HUES6 (cell line): Measurements from ENCODE around the gene EFCAB9.

ENCODE experiments used
- H3K27ac ChIP-seq: 2 replicates; pipeline ENCODE4 v1.7.0; 2013; ENCODE audit warnings: low read depth, mild to moderate bottlenecking, low read length, inconsistent platforms
- H3K27me3 ChIP-seq: 2 replicates; pipeline ENCODE4 v1.6.1; 2013; ENCODE audit warnings: low read length; ENCODE audit not compliant: control insufficient read depth, insufficient read depth
- H3K36me3 ChIP-seq: 2 replicates; pipeline ENCODE4 v1.6.1; 2013; ENCODE audit warnings: low read length; ENCODE audit not compliant: control insufficient read depth, insufficient read depth
- H3K4me1 ChIP-seq: 2 replicates; pipeline ENCODE4 v1.6.1; 2013; ENCODE audit warnings: low read length; ENCODE audit not compliant: control insufficient read depth, insufficient read depth
- H3K4me3 ChIP-seq: 2 replicates; pipeline ENCODE4 v1.5.1; 2013; ENCODE audit warnings: low read depth, low read length
- H3K9ac ChIP-seq: one replicate; pipeline ENCODE4 v1.6.1; 2013; ENCODE audit warnings: mild to moderate bottlenecking, low read length
- H3K9me3 ChIP-seq: 2 replicates; pipeline ENCODE4 v1.6.1; 2013; ENCODE audit warnings: low read depth, low read length; ENCODE audit not compliant: control insufficient read depth, insufficient read depth

Gene EFCAB9

DNA sequence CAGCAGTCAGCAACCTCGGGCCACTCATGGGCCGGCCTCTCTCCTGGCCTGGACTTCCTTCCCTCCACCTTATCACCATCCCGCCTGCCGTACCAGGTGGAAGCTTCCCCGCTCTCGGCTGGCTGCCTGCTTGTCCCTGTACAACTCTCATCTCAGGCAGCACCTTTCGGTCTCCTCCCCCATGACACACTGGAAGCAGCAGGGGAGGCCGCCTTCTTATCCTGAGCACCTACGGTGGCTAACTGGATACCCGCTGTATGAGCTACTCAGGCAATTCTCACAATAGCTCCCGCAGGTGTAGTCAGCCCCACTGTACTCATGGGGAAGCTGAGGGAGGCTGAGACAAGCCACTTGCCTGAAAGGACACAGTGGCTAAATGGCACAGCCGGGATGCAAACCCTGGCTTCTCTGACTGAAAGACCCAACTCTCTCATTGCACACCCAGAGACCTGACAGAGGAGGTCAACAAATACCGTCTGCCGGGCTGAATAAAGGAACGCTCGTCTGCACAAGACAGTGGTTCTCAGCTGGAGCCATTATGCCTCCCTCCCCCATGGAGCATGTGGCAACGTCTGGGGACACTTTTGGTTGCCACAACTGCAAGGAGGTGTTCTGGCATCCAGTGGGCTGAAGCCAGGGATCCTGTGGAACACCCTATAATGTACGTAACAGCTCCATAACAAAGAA lies 15.5 kb upstream of the EFCAB9 start:
- Histone ChIP-seq H3K27me3 (no peaks in the 10 kb centered on the region), H3K9ac (no peak overlapping the region), H3K4me1 (peaks cover 37% of the 10 kb centered on the region), H3K9me3 (no peaks in the 10 kb centered on the region), H3K36me3 (no peaks in the 10 kb centered on the region), H3K27ac (no peak overlapping the region), H3K4me3 (no peak overlapping the region; the same call in 1 of the 2 replicates)

DNA sequence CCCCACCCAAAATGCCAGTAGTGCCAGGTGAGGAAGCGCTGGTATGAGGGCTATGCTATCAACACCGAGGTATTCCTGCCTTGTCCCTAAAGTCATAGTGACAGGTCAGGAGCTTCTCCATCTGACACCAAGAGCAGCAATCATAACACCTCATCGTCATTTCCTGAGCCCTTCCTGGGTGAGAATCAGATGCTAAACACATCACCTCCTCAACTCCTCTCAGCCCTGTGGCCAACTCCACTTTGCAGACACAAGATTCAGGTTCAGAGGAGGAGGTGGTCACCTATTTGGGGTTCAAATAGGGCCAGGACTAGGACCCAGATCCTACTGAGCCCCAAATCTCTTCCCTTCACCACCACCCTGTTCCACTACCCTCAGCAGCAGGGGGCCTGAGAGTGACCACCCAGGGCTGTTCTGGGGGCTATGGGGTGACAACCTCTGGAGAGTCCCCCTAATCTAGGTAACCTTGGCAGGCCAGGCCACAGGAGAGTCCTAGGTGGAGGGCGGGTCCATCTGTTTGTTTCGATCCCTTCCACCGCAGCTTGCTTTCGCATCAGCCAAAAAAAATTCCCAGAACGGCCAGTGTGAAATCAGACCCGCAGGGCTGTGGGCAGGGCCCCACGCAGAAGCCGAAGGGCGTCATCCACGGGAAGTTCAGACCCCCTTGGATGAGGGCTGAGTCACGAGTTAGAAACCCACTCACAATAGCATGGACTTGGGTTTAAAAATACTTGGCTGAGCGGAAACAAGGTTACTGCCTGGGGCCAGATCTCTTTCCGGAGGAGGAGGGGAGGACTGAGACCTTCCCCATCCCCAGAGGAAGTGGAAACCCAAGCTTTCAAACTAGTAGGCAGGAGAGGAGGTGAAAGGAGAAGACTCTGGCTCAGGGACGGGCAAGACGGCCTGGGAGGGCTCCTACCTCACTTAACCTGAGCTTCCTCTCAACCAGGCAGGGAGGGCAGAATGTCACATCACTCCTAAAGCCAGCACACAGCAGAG lies 14.7 kb upstream of the EFCAB9 start:
- no peaks in the 10 kb centered on the region for H3K36me3 ChIP-seq
- peak overlapping the region; percentile 15; the same call in 1 of the 2 replicates for H3K27ac ChIP-seq
- H3K4me3 ChIP-seq, result peak overlapping the region; percentile 9; the same call in 1 of the 2 replicates
- no peaks in the 10 kb centered on the region for H3K27me3 ChIP-seq
- peaks cover 40% of the 10 kb centered on the region for H3K4me1 ChIP-seq
- peak overlapping the region; percentile 5 for H3K9ac ChIP-seq
- H3K9me3 ChIP-seq, result no peaks in the 10 kb centered on the region

DNA sequence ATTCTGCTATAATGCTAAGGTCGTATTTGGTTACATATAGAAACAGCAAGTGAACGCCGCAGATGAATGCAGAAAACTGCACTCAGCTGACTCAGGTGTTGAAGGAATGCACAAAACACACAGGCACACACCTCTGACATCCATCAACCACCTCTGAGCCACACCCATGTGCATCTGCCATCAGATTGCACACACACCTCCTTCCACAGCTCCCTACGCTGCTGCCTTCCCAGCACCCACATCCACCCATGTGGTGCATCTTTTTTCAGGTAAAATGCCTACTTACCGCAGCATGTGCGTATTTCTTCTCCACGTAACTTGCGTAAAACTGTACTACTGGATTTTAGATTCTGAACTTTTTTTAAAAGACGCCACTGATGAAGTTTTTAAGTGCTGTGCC lies 13.0 kb upstream of the EFCAB9 start:
- H3K9ac ChIP-seq, result no peak overlapping the region
- H3K27ac ChIP-seq, result no peak overlapping the region
- H3K4me1 ChIP-seq, result peaks cover 39% of the 10 kb centered on the region
- no peaks in the 10 kb centered on the region for H3K27me3 ChIP-seq
- no peaks in the 10 kb centered on the region for H3K36me3 ChIP-seq
- H3K9me3 ChIP-seq, result no peaks in the 10 kb centered on the region
- no peak overlapping the region for H3K4me3 ChIP-seq

DNA sequence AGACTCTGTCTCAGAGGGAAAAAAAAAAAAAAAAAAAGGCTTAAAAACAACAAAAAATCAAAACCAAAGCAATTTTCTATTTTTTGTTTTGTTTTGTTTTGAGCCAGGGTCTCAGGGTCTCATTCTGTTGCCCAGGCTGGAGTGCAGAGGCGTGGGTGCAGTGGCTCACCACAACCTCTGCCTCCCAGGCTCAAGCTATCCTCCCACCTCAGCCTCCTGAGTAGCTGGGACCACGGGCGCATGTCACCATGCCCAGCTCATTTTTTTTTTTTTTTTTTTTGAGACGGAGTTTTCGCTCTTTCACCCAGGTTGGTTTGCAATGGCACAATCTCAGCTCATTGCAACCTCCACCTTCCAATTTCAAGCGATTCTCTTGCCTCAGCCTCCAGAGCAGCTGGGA lies 11.7 kb upstream of the EFCAB9 start:
- H3K9me3 ChIP-seq, result no peaks in the 10 kb centered on the region
- H3K4me3 ChIP-seq, result no peak overlapping the region
- H3K9ac ChIP-seq, result no peak overlapping the region
- H3K36me3 ChIP-seq, result no peaks in the 10 kb centered on the region
- peaks cover 41% of the 10 kb centered on the region for H3K4me1 ChIP-seq
- no peak overlapping the region for H3K27ac ChIP-seq
- H3K27me3 ChIP-seq, result no peaks in the 10 kb centered on the region

DNA sequence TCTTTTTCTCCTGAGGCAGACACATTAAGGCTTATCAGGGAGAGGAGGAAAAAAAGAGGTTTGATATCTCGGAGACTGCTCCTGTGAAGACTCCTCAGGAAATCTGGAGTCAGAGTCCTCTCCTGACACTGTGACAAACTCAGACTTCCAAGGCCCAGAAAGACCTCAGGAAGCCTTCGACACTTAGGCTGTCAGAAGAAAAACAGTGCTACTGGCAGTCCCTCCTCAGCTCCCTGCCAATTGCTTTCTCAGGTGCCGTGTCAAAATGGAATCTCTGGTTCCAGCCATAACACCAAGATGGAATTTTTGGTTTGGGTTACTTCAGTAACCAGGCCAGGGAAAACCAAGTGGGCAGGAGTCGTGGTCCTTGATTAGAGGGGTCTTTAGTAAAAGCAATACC lies 10.1 kb upstream of the EFCAB9 start:
- Histone ChIP-seq H3K9ac (no peak overlapping the region), H3K36me3 (no peaks in the 10 kb centered on the region), H3K4me3 (no peak overlapping the region), H3K9me3 (no peaks in the 10 kb centered on the region), H3K27me3 (no peaks in the 10 kb centered on the region), H3K4me1 (peaks cover 32% of the 10 kb centered on the region), H3K27ac (no peak overlapping the region)

DNA sequence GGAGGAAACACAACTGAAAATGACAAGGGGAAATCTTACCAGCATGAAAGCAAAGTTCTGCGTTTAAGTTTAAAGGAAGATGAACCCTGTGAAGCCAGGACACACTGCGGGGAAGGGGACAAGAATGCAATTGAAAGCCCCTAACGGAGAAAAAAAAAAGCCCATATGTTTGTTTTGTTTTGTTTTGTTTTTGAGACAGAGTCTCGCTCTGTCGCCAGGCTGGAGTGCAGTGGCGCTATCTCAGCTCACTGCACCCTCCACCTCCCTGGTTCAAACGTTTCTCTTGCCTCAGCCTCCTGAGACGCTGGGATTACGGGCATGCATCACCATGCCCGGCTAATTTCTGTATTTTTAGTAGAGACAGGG lies 8.9 kb upstream of the EFCAB9 start:
- Histone ChIP-seq H3K9ac (no peak overlapping the region), H3K4me3 (no peak overlapping the region), H3K27ac (no peak overlapping the region)

DNA sequence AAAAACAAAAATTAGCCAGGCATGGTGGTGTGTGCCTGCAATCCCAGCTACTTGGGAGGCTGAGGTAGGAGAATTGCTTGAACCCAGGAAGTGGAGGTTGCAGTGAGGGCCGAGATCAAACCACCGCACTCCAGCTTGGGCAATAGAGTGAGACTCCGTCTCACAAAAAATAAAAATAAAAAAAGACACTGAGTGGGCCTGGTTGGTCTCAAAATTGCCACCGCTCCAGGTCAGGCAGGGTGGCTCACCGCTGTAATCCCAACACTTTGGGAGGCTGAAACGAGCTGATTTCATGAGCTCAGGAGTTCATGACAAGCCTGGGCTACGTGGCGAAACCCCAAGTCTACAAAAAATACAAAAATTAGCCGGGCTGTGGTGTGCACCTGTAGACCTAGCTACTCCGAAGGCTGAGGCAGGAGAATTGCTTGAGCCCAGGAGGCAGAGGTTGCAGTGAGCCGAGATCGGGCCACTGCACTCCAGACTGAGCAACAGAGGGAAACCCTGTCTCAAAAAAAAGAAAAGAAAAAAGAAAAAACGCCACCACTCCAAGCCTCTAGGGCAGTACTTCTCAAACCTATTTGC lies 7.8 kb upstream of the EFCAB9 start:
- H3K36me3 ChIP-seq, result no peaks in the 10 kb centered on the region
- no peaks in the 10 kb centered on the region for H3K9me3 ChIP-seq
- H3K27me3 ChIP-seq, result no peaks in the 10 kb centered on the region
- H3K27ac ChIP-seq, result no peak overlapping the region
- H3K9ac ChIP-seq, result peak overlapping the region; percentile 83
- peak overlapping the region; percentile 94; the same call in 1 of the 2 replicates for H3K4me3 ChIP-seq
- H3K4me1 ChIP-seq, result peaks cover 22% of the 10 kb centered on the region

More for the DNA sequence above, 8.9 kb upstream of the EFCAB9 start:
- Histone ChIP-seq H3K4me1 (peaks cover 22% of the 10 kb centered on the region), H3K9me3 (no peaks in the 10 kb centered on the region), H3K27me3 (no peaks in the 10 kb centered on the region), H3K36me3 (no peaks in the 10 kb centered on the region)

DNA sequence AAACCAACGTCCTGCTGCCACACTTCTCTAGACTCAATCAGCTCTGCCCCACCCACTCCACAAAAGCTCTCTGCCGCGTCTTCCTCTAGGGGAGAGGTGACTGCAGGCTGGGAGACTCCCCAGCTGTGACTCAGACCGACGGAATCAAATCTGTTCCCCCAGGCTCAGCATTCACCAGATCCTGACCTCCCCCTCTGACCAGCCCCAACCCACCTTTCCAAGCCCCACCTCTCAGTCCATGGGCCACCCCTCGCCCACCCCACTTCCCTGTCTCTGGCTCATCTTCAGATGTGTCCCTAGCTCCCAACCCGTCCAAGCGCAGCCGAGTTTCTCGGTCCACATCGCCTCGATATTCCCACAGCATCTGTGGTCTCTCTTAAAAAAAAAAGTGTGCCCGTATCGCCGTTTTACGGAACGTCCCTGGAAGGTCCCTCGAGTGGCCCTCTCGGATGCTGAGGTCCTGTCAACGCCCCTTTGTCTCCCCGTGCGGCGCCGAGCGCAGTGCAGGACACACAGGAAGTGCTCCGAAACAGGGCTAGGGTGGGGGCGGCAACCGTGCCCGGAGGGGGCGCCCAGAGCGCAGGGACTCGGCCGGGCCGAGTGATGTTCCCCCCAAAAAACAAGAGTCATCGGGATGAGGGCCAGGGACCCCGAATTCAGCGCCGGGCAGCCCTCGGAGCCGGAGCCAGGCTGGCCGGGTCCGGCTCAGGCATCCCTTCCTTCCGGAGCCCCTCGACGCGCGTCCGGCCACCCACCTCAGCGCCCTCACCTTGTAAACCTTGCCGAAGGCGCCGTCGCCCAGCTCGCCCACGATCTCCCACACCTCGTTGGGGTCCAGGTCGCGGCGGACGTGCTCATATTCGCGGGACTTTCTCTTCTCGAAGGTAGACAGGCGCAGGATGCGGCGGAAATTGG lies 6.6 kb upstream of the EFCAB9 start:
- H3K4me3 ChIP-seq, result peak overlapping the region; percentile 94

DNA sequence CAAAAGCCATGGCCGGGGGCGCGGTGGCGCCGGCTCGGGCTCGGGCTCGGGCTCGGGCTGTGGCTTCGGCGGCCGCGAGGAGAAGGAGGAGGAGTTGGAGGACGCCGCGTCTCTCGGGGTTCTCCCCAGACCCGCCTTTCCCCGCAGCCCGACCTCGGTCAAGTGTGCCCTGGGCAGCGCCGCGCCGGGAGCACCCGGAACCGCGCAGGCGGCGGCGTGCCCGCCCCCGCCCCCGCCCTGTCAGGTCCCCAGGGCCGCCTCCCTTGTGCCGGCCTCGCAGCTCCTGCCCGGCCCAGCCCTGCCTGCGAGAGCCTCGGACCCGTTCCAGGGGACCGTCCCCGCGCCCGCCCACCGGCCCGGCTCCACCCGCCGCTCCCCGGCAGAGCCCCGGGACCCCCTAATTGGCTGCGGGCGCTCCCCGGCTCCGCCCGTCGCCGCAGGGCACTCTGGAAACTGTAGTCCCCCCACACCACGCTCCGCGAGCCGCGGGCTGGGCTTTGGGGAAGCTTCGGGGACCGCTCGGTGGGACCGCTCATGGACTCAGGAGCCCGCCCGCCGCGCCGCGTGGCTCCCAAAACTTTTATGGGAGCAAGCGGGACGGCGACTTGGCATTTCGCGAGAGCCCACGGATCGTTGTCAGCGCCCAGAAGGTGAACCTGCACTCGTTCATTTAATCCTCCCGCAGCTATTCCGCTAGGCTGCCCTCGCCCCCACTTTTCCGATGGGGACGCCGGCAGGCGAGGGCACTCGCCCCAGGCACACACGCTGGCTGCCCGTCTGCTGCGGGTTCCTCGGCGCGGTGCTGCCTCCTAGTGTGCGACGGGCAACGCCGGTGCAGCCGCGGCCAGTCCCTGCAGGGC lies 5.7 kb upstream of the EFCAB9 start, which contains the start of gene STK10:
Gene STK10 (minus strand): TSS at position 192 of the 860 bp plus-strand sequence. CDS start 182 bp downstream, at position 10.
- no peaks in the 10 kb centered on the region for H3K9me3 ChIP-seq
- peaks cover 22% of the 10 kb centered on the region for H3K4me1 ChIP-seq
- H3K27me3 ChIP-seq, result no peaks in the 10 kb centered on the region
- peak within 1 kb of the TSS; percentile 83 for H3K9ac ChIP-seq
- peak within 1 kb of the TSS; percentile 61; the same call in 1 of the 2 replicates for H3K27ac ChIP-seq
- peak within 1 kb of the TSS; percentile 94 for H3K4me3 ChIP-seq
- H3K36me3 ChIP-seq, result no peaks in the 10 kb centered on the region

More for the DNA sequence above, 6.6 kb upstream of the EFCAB9 start:
- Histone ChIP-seq H3K9me3 (no peaks in the 10 kb centered on the region), H3K27me3 (no peaks in the 10 kb centered on the region), H3K4me1 (peaks cover 22% of the 10 kb centered on the region), H3K9ac (peak overlapping the region; percentile 83), H3K36me3 (no peaks in the 10 kb centered on the region), H3K27ac (no peak overlapping the region; the same call in 1 of the 2 replicates)
